HG03558 (cell line): ENCODE data around the gene HTR3B.

Experiments used
- ATAC-seq: cut with Tn5 transposase; IDR thresholded peaks from one replicate; pipeline ENCODE4 v1.9.1; 2021; ENCODE audit warnings: moderate number of reproducible peaks; ENCODE audit not compliant: unreplicated experiment; ENCODE audit errors: extremely low read depth

The HTR3B gene

GRCh38 chr11:113985906-113986305 lies 81.3 kb downstream of the HTR3B start:
- ATAC-seq: no peak

DNA sequence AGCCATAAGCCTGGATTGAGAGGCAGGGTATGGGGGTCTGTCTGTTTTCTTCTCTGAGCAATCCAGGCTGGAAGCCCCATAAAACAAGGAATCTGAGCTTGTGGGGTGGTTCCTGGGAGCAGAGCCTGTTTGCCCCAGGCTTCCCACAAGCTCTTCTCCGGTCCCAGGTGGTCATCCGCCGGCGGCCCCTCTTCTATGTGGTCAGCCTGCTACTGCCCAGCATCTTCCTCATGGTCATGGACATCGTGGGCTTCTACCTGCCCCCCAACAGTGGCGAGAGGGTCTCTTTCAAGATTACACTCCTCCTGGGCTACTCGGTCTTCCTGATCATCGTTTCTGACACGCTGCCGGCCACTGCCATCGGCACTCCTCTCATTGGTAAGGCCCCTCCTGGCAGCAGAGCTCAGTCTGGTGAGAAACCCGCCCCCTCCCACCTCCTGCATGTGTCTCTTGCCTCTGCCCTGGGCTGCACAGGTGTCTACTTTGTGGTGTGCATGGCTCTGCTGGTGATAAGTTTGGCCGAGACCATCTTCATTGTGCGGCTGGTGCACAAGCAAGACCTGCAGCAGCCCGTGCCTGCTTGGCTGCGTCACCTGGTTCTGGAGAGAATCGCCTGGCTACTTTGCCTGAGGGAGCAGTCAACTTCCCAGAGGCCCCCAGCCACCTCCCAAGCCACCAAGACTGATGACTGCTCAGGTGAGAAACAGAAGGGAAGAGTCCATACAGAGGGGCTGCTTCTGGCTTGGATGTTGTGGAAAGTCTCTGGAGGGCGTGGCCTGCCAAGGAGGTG lies 82.0 kb downstream of the HTR3B start:
- ATAC-seq: no peak

DNA sequence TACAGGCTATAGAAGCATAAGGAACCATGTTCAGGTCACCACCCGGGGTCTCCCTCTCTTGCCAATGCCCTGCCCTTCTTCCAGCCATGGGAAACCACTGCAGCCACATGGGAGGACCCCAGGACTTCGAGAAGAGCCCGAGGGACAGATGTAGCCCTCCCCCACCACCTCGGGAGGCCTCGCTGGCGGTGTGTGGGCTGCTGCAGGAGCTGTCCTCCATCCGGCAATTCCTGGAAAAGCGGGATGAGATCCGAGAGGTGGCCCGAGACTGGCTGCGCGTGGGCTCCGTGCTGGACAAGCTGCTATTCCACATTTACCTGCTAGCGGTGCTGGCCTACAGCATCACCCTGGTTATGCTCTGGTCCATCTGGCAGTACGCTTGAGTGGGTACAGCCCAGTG lies 84.8 kb downstream of the HTR3B start:
- no peak for ATAC-seq

DNA sequence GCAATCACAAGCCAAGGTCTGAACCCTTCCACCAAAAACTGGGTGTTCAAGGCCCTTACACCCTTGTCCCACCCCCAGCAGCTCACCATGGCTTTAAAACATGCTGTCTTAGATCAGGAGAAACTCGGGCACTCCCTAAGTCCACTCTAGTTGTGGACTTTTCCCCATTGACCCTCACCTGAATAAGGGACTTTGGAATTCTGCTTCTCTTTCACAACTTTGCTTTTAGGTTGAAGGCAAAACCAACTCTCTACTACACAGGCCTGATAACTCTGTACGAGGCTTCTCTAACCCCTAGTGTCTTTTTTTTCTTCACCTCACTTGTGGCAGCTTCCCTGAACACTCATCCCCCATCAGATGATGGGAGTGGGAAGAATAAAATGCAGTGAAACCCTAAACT lies 85.3 kb downstream of the HTR3B start:
- no peak for ATAC-seq

GRCh38 chr11:113991170-113991569 lies 86.6 kb downstream of the HTR3B start:
- no peak for ATAC-seq

DNA sequence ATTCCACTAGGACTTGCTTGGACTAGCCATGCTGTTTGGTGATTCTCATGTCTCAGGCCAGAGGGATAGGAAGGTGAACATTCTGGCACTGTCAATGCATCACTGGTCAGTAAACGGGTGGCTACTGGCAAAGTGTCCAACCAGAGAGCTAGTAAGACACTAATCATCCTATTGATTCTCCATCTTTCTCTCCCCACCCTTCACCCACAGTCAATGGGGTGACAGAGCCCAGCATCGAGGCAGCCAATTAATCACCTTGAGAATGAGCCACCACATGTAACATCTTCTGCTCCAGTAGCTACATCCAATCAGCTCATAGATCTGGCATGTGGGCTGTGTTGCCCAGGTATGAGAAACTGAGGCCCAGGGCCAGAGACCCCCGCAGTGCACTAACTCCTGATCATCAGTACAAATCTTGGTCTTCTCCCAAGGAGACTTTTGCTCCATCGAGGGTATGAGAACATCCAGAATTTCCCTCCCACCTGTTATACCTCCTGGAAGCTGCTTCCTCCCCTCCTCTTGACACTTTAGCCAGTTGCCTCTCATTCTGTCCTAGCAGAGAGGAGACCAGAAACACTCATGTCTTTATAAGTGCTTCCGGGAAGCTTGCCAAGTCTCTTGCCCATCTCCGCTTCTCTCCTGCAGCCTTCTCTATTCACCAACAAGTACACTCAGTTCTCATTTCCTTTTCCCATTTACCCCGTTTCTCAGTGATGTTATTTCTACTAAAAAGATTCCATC lies 87.3 kb downstream of the HTR3B start:
- no peak for ATAC-seq

DNA sequence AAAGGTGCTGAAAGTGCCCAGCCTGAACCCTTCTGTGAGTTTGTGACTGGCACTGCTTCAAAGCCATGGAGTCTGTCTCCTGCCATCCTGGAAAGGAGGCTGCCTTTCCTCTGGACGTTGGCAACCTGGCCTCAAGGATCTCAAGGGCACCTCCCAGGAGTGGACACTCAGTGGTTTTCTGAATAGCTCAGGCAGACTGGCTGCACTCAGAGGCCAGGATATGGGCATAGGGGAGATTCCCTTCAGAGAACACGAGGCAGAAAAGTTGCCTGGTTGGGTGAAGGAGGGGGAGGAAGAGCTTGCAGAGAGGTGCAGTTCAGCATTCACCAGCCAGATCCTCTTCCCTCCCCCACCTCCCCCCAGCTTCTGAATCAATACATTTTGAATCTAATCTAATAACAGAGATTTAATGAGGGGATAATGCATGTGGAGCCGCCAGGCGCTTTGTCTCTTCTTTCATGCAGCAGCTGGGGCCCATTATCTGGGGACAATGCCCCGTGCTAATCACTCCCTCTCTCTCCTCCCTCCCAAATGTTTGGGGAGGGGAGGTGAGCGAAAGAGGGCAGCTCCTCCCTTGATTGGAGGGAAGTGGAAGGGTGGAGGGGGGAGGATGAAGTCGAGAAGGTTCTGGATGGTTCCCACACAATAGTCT lies 88.0 kb downstream of the HTR3B start:
- ATAC-seq: no peak

- ATAC-seq: no peak
These were observed 89.7 kb downstream of the HTR3B start for GRCh38 chr11:113994077-113994954.
